B cell (primary cell): ENCODE data around the gene RBM22. TPM values are rescaled to one million over a fixed set of nuclear protein-coding genes. Genes with fewer than 3 reads are reported as not detected.

Experiments
- ATAC-seq: fragments of 200-7000 bp; cut with Tn5 transposase; one replicate; pipeline ENCODE4 v1.10.0; 2021; ENCODE audit warnings: low read depth, mild to moderate bottlenecking, moderate number of reproducible peaks, moderate library complexity
- CTCF ChIA-PET: fragments of 350-600 bp; sonication (Branson Sonifier 250); formaldehyde crosslinking; loops from one replicate; lab custom pipeline; 2021; ENCODE audit warnings: antibody characterized with exemption, inconsistent platforms; lab: Charles Lee
- POLR2A ChIA-PET: fragments of 350-600 bp; sonication (Branson Sonifier 250); formaldehyde crosslinking; loops from one replicate; lab custom pipeline; 2021; ENCODE audit warnings: antibody characterized with exemption; lab: Charles Lee
- DNase-seq: peaks from one replicate; pipeline ENCODE4 v3.0.0; 2013
- H2AFZ ChIP-seq: 2 replicates; pipeline ENCODE4 v1.6.1; 2012; ENCODE audit warnings: mild to moderate bottlenecking, low read depth, low read length; ENCODE audit not compliant: insufficient read depth, poor library complexity, severe bottlenecking
- H3K27ac ChIP-seq, 2 donors: 1 replicate in 1 of 2; 2 replicates in 1 of 2; pipeline ENCODE4 v1.5.1; 2012 to 2013; ENCODE audit warnings: low read length in 2 of 2, mild to moderate bottlenecking in 2 of 2, moderate library complexity in 1 of 2
- H3K27me3 ChIP-seq, 4 experiments: fragments of 200-600 bp in 1 of 4; sonication (generic) in 1 of 4; replicated peaks in 1 of 4; 1 replicate in 2 of 4; 2 replicates in 2 of 4; pipeline versions ENCODE4 v1.6.1 to v1.7.0; 2013 to 2016; ENCODE audit warnings: low read length in 3 of 4, mild to moderate bottlenecking in 2 of 4, mixed read lengths in 1 of 4, moderate library complexity in 1 of 4; ENCODE audit not compliant: insufficient read depth in 4 of 4, control insufficient read depth in 3 of 4; ENCODE audit errors: control extremely low read depth in 1 of 4
- H3K36me3 ChIP-seq, 2 experiments: replicated peaks in 1 of 2; 1 replicate in 1 of 2; 2 replicates in 1 of 2; pipeline versions ENCODE4 v1.6.1 to v1.7.1; 2013; ENCODE audit warnings: low read length in 1 of 2; ENCODE audit not compliant: insufficient read depth in 2 of 2, control insufficient read depth in 1 of 2; ENCODE audit errors: control extremely low read depth in 1 of 2, extremely low read depth in 1 of 2
- H3K4me1 ChIP-seq, 2 donors: fragments of 200-600 bp in 1 of 2; sonication (generic) in 1 of 2; 1 replicate in 1 of 2; 2 replicates in 1 of 2; pipeline versions ENCODE4 v1.5.1 to v1.6.1; 2013 to 2017; ENCODE audit warnings: low read length in 2 of 2; ENCODE audit not compliant: control insufficient read depth in 2 of 2, insufficient read depth in 2 of 2
- H3K4me2 ChIP-seq: replicated peaks from 2 replicates; pipeline ENCODE3; 2012; ENCODE audit warnings: mild to moderate bottlenecking, low read depth, low read length; ENCODE audit not compliant: poor library complexity, severe bottlenecking
- H3K4me3 ChIP-seq, 5 experiments: fragments of 200-600 bp in 1 of 5; sonication (generic) in 1 of 5; 1 replicate in 3 of 5; 2 replicates in 2 of 5; pipeline versions ENCODE4 v1.5.1 to v1.7.0; 2011 to 2016; ENCODE audit warnings: low read length in 4 of 5, mild to moderate bottlenecking in 4 of 5, low read depth in 2 of 5, control low read depth in 1 of 5, moderate library complexity in 1 of 5; ENCODE audit not compliant: insufficient read depth in 1 of 5; ENCODE audit errors: control extremely low read depth in 1 of 5, extremely low read depth in 1 of 5
- H3K79me2 ChIP-seq: fragments of 200-600 bp; sonication (generic); one replicate; pipeline ENCODE4 v1.6.0; 2016; ENCODE audit warnings: low read length; ENCODE audit not compliant: control insufficient read depth, insufficient read depth
- H3K9ac ChIP-seq: fragments of 200-600 bp; sonication (generic); 2 replicates; pipeline ENCODE4 v1.6.1; 2017; ENCODE audit warnings: mild to moderate bottlenecking, low read length, moderate library complexity
- H3K9me3 ChIP-seq, 3 donors: one replicate each; pipeline versions ENCODE4 v1.6.1 to v1.7.1; 2013; ENCODE audit warnings: low read length in 2 of 3; ENCODE audit not compliant: control insufficient read depth in 2 of 3, insufficient read depth in 1 of 3; ENCODE audit errors: control extremely low read depth in 1 of 3
- H4K20me1 ChIP-seq: 2 replicates; pipeline ENCODE4 v1.6.0; 2012; ENCODE audit warnings: mild to moderate bottlenecking, low read length; ENCODE audit not compliant: insufficient read depth, control insufficient read depth, poor library complexity, severe bottlenecking
- H3K27ac Mint-ChIP-seq: one replicate; pipeline ENCODE4 v1.8.0; 2021; ENCODE audit warnings: mixed read lengths
- H3K27me3 Mint-ChIP-seq: one replicate; pipeline ENCODE4 v1.8.0; 2021; ENCODE audit warnings: mixed read lengths
- H3K4me1 Mint-ChIP-seq: one replicate; pipeline ENCODE4 v1.8.0; 2021; ENCODE audit warnings: mixed read lengths
- H3K4me3 Mint-ChIP-seq: one replicate; pipeline ENCODE4 v1.8.0; 2021; ENCODE audit warnings: mixed read lengths
- H3K9me3 Mint-ChIP-seq: one replicate; pipeline ENCODE4 v1.8.0; 2022; ENCODE audit warnings: mixed read lengths; ENCODE audit not compliant: insufficient read depth
- CTCF ChIP-seq: fragments of 200-600 bp; IDR thresholded peaks from one replicate; pipeline ENCODE4 v1.8.0; 2022; ENCODE audit warnings: antibody characterized with exemption, mild to moderate bottlenecking
- EZH2 ChIP-seq: IDR thresholded peaks from 2 replicates; pipeline ENCODE4 v1.6.1; 2012; ENCODE audit warnings: borderline replicate concordance, low read depth, mild to moderate bottlenecking, moderate library complexity, low read length; ENCODE audit not compliant: insufficient read depth, poor library complexity, severe bottlenecking
- WGBS: methylation state at CpG from one replicate; pipeline ENCODE4 v1.1.5; 2013; ENCODE audit warnings: missing lambda C conversion rate; ENCODE audit not compliant: insufficient coverage; 5-methylcytosine and 5-hydroxymethylcytosine counted together
- intact Hi-C: fragments of 100-400 bp; cut with micrococcal nuclease; formaldehyde crosslinking; loops from one replicate; pipeline ENCODE4 v1.10.0; 2022
- polyA minus RNA-seq: library from RNA; depleted of rRNA, polyadenylated mRNA; stranded (reverse); fragments of >200 nt; gene quantifications from 2 replicates; pipeline ENCODE4 v1.2.3, GENCODE V29; 2012
- polyA plus RNA-seq: library from polyadenylated mRNA; depleted of rRNA; stranded (reverse); fragments of >200 nt; gene quantifications from 2 replicates; pipeline ENCODE4 v1.2.3, GENCODE V29; 2012
- total RNA-seq, 2 donors: library from RNA; stranded (reverse); fragments of 120-200 nt in 1 of 2; gene quantifications; 1 replicate in 1 of 2; 2 replicates in 1 of 2; pipeline versions ENCODE4 v1.2.3 to v1.2.4, GENCODE V29; 2013 to 2022

Gene RBM22
- total RNA-seq (88.4 and 89.4 TPM in 2 replicates), polyA plus RNA-seq (70.6 and 101 TPM in 2 replicates), polyA minus RNA-seq (33.7 and 61.9 TPM in 2 replicates)
- 65.4 TPM for total RNA-seq (2013)

- H3K4me2 ChIP-seq: peak within 1 kb of the TSS; percentile 79
- H3K4me1 ChIP-seq: peaks cover 15 to 17% of the 10 kb centered on the region in 2 donors
- no peaks in the 10 kb centered on the region for H3K9me3 ChIP-seq
- no peaks in the 10 kb centered on the region for H3K27me3 ChIP-seq
- peak; percentile 96 for ATAC-seq
- CTCF ChIA-PET: interaction anchor here (0.6 to 2.3 kb wide), 23 partner anchors 8 to 252 kb away, joined by 3 to 15 read pairs (median 3); partner anchors contain the start of genes DCTN4 and IRGM
- H2AFZ ChIP-seq: peak within 1 kb of the TSS; percentile 97
- peak; percentile 94 for DNase-seq
- WGBS: under 1% methylated on average over 57 of the region's 59 CpGs
- H3K36me3 ChIP-seq: peaks cover 2 to 35% of the 10 kb centered on the region in 2 experiments
- POLR2A ChIA-PET: interaction anchor here (0.6 to 1.5 kb wide), 5 partner anchors 12 to 552 kb away, joined by 3 to 12 read pairs (median 3); partner anchors contain the start of genes DCTN4, GM2A and RPS14
- Mint-ChIP-seq H3K4me3 (no peak within 1 kb of the TSS), H3K9me3 (no peaks in the 10 kb centered on the region), H3K4me1 (peaks cover 8% of the 10 kb centered on the region), H3K27ac (no peak within 1 kb of the TSS), H3K27me3 (no peaks in the 10 kb centered on the region)
- intact Hi-C loops: loop anchor here (1.0 to 5.0 kb wide), 3 partner anchors 59 to 552 kb away; partner anchors contain the start of genes DCTN4, GM2A and TCOF1
- H3K4me3 ChIP-seq: peak within 1 kb of the TSS; percentile 65 to 100 (median 99)
- peak within 1 kb of the TSS; percentile 96 to 97 for H3K27ac ChIP-seq
- TF ChIP-seq EZH2 (no peak), CTCF (peak; percentile 84)
- peaks cover 28% of the 10 kb centered on the region for H3K79me2 ChIP-seq
- H4K20me1 ChIP-seq: no peaks in the 10 kb centered on the region
- peak within 1 kb of the TSS; percentile 100 for H3K9ac ChIP-seq
These were observed at the start of gene RBM22 for GRCh38 chr5:150700594-150701377. RBM22 (minus strand) TSS chr5:150701062; CDS start chr5:150700985, 77 bp downstream.
